Measurements from ENCODE around the gene SMYD2. TPM values are rescaled to one million over a fixed set of nuclear protein-coding genes. Genes with fewer than 3 reads are reported as not detected.
"Not testable (repeated sequence)": the region's sequence is repeated elsewhere in the genome, so short reads cannot be mapped to it uniquely, and the experiment has no call there.

SMYD2 gene
- total and polyA plus RNA-seq, 2 donors: 39.9 to 45.0 TPM

DNA sequence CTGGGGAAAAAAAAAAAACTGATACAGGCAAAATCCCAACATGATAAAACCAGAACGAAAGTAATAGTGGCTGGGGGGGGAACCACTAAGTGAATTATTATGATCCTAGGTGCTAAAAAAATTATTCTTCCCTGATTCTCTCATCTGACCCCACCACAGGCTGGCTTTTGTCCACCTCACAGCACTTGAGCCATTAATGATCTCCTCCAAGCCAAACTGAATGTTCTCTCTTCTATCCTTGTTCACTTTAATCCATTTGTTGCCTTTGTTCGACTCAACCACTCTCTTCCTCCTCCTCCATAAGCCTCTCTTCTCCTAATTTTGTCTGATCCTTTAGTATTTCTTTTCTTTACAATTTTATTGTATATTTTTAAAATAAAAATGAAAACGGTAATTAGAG is 16.0 kb upstream of the SMYD2 start:
- Histone ChIP-seq H3K36me3 (ENCODE audit: control insufficient read depth in 2 of 2, insufficient read depth in 2 of 2, low read length in 1 of 2) (no peaks in the 10 kb centered on the region), H3K4me1 (ENCODE audit: control insufficient read depth in 2 of 2, insufficient read depth in 2 of 2, low read length in 2 of 2) (no peaks in the 10 kb centered on the region), H3K9me3 (ENCODE audit: control insufficient read depth in 2 of 2, insufficient read depth in 1 of 2, low read length in 1 of 2) (no peaks in the 10 kb centered on the region), H3K4me3 (ENCODE audit: low read length in 2 of 2) (no peak overlapping the region), H3K27ac (ENCODE audit: low read depth in 1 of 2, low read length in 1 of 2) (no peak overlapping the region), H3K27me3 (ENCODE audit: control insufficient read depth in 2 of 2, insufficient read depth in 1 of 2, low read length in 1 of 2) (peaks cover 6 to 30% of the 10 kb centered on the region in 2 donors)
- DNase-seq (ENCODE audit: low read depth in 6 of 9, low spot score in 9 of 9): no peak
- 89% methylated on average over 3 of the region's 3 CpGs for WGBS

DNA sequence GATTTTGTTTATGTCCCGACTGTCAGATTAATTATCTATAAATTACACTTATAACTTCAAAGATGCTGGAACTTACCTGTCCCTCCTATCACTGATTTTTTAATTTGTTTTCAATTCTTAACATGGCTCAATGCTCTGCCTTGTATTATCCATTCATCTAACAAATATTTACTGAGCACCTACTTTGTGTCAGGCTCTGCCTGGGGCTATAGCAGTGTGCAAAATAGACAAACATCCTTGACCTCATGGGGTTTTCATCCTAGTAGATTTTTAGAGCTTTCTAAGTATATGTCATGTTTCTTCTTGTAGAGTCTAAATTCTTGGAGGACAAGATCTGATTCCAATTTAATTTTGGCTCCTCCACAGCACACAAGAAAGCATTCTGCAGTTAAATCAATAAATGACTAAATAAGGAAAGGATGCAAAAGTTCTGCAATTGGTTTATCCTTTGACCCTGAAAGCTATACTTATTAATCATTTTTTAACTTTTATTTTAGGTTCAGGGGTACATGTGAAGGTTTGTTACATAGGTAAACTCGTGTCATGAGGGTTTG is 10.8 kb upstream of the SMYD2 start:
- H3K36me3 ChIP-seq (ENCODE audit: control insufficient read depth in 2 of 2, insufficient read depth in 2 of 2, low read length in 1 of 2): no peaks in the 10 kb centered on the region
- no peaks in the 10 kb centered on the region for H3K9me3 ChIP-seq (ENCODE audit: control insufficient read depth in 2 of 2, insufficient read depth in 1 of 2, low read length in 1 of 2)
- no peak for DNase-seq (ENCODE audit: low read depth in 6 of 9, low spot score in 9 of 9)
- H3K27ac ChIP-seq (ENCODE audit: low read depth in 1 of 2, low read length in 1 of 2): no peak overlapping the region
- H3K27me3 ChIP-seq (ENCODE audit: control insufficient read depth in 2 of 2, insufficient read depth in 1 of 2, low read length in 1 of 2): peaks cover 0 to 5% of the 10 kb centered on the region in 2 donors
- H3K4me1 ChIP-seq (ENCODE audit: control insufficient read depth in 2 of 2, insufficient read depth in 2 of 2, low read length in 2 of 2): no peaks in the 10 kb centered on the region
- no peak overlapping the region for H3K4me3 ChIP-seq (ENCODE audit: low read length in 2 of 2)
- WGBS: 70% methylated on average over 2 of the region's 2 CpGs

DNA sequence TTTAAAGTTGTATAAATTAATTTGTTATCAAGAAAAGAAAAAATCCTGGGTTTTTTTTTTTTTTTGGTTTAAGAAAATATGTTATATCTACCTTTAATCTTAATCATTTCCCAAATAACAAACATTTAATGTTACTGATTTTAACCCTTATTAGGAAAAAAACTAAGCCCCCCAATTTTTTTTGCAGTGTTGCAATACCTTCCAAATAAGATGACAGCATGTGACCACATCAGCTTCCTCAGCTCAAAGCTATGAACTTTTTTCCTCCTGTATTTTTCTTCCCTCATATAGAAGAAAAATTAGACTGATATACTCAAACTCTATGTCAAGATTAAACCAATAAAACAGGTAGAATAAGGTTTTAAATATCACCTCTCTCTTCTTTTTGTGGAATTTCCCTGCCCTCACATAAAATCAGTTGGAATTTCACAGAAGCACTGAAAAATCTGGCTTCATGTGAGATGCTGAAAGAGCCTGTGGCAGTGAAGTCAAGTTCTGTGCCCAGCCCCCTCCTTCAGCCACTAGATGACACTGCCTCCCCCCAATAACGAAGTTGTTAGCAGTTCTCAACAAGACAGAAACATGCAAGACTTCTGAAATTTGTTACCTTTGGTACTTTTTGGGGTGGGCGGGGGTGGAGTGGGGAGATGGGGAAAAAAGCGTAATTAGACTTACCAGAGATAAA is 9.6 kb upstream of the SMYD2 start:
- peak in 1 of 9 donors; percentile 26 for DNase-seq (ENCODE audit: low read depth in 6 of 9, low spot score in 9 of 9)
- no peak overlapping the region for H3K4me3 ChIP-seq (ENCODE audit: low read length in 2 of 2)
- 62% methylated on average over 3 of the region's 3 CpGs for WGBS
- H3K36me3 ChIP-seq (ENCODE audit: control insufficient read depth in 2 of 2, insufficient read depth in 2 of 2, low read length in 1 of 2): no peaks in the 10 kb centered on the region
- peaks cover 0 to 3% of the 10 kb centered on the region in 2 donors for H3K27me3 ChIP-seq (ENCODE audit: control insufficient read depth in 2 of 2, insufficient read depth in 1 of 2, low read length in 1 of 2)
- H3K27ac ChIP-seq (ENCODE audit: low read depth in 1 of 2, low read length in 1 of 2): no peak overlapping the region
- H3K4me1 ChIP-seq (ENCODE audit: control insufficient read depth in 2 of 2, insufficient read depth in 2 of 2, low read length in 2 of 2): no peaks in the 10 kb centered on the region
- H3K9me3 ChIP-seq (ENCODE audit: control insufficient read depth in 2 of 2, insufficient read depth in 1 of 2, low read length in 1 of 2): no peaks in the 10 kb centered on the region

DNA sequence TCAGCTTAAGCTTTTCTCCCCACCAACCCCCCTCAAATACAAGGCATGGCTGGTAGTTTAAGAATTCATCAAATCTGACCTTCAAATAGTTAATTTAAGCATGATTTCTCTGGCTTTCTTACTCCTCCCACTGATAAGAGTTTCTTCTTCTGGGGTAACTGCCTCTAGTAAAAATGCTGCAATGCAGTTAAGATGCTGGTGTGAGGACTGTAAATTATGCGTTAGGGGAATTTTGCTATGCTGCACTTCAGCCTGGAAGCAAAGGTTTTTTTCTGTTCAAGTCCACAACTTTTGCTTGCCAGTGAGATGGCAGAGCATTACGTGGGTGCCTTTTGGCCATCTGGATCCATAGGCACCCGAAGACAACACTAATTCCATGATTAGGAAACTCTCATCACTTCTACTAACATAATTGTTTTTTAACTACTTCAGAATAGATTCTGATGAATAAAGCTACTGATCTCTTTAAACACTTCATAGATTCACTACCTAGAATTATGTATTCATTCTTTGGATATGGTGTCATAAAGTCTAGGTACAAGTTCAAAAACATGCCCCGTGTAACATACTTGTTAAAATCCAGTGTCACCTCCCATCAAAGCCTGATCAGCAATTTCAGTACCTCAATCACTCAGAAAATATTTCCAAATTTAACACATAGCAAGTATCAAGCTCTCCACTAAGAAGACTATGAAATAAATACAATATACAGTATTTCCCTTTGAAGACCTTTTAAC is 8.8 kb upstream of the SMYD2 start:
- H3K4me1 ChIP-seq (ENCODE audit: control insufficient read depth in 2 of 2, insufficient read depth in 2 of 2, low read length in 2 of 2): no peaks in the 10 kb centered on the region
- no peak overlapping the region for H3K4me3 ChIP-seq (ENCODE audit: low read length in 2 of 2)
- H3K27ac ChIP-seq (ENCODE audit: low read depth in 1 of 2, low read length in 1 of 2): no peak overlapping the region
- peaks cover 0 to 1% of the 10 kb centered on the region in 2 donors for H3K27me3 ChIP-seq (ENCODE audit: control insufficient read depth in 2 of 2, insufficient read depth in 1 of 2, low read length in 1 of 2)
- H3K9me3 ChIP-seq (ENCODE audit: control insufficient read depth in 2 of 2, insufficient read depth in 1 of 2, low read length in 1 of 2): no peaks in the 10 kb centered on the region
- H3K36me3 ChIP-seq (ENCODE audit: control insufficient read depth in 2 of 2, insufficient read depth in 2 of 2, low read length in 1 of 2): no peaks in the 10 kb centered on the region
- DNase-seq (ENCODE audit: low read depth in 6 of 9, low spot score in 9 of 9): no peak
- 87% methylated on average over 4 of the region's 4 CpGs for WGBS

DNA sequence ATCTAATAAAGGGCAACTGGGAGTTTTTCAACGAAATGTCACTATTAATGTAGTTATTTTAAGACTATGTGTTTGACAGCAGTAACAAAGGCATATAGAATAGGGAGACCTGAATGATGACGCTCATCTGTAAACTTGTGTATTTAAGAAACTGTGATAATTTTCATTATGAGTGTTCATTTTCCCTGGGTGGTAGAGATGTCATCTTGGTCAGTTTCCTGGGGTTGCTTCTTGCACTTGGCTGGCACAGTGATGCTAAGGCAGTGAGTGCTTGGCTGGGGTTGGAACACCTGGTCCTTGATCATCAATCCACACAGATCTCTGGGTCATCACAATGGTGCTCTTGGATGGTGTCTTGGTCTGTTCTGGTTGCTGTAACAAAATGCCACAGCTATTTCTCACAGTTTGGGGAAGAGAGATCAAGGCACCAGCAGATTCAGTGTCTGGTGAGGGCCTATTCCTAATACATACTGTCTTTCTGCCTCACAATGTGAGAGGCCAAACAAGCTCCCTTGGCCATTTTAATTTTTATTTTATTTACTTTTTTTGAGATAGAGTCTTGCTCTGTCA is 7.9 kb upstream of the SMYD2 start:
- Histone ChIP-seq H3K4me3 (ENCODE audit: low read length in 2 of 2) (no peak overlapping the region), H3K27me3 (ENCODE audit: control insufficient read depth in 2 of 2, insufficient read depth in 1 of 2, low read length in 1 of 2) (no peaks in the 10 kb centered on the region), H3K27ac (ENCODE audit: low read depth in 1 of 2, low read length in 1 of 2) (no peak overlapping the region), H3K9me3 (ENCODE audit: control insufficient read depth in 2 of 2, insufficient read depth in 1 of 2, low read length in 1 of 2) (no peaks in the 10 kb centered on the region), H3K4me1 (ENCODE audit: control insufficient read depth in 2 of 2, insufficient read depth in 2 of 2, low read length in 2 of 2) (no peaks in the 10 kb centered on the region), H3K36me3 (ENCODE audit: control insufficient read depth in 2 of 2, insufficient read depth in 2 of 2, low read length in 1 of 2) (no peaks in the 10 kb centered on the region)
- DNase-seq (ENCODE audit: low read depth in 6 of 9, low spot score in 9 of 9): no peak
- WGBS: 97% methylated on average over 2 of the region's 2 CpGs

DNA sequence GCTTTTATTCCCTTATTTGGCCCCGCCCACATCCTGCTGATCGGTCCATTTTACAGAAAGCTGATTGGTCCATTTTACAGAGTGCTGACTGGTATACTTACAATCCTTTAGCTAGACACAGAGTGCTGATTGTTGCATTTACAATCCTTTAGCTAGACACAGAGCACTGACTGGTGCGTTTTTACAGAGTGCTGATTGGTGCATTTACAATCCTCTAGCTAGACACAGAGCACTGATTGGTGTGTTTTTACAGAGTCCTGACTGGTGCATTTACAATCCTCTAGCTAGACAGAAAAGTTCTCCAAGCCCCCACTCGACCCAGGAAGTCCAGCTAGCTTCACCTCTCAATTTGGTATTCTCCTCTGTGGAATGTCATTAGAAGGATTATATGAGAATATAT is 5.3 kb upstream of the SMYD2 start:
- not testable (repeated sequence) for H3K4me3 ChIP-seq (ENCODE audit: low read length in 2 of 2); H3K27me3 ChIP-seq (ENCODE audit: control insufficient read depth in 2 of 2, insufficient read depth in 1 of 2, low read length in 1 of 2); H3K36me3 ChIP-seq (ENCODE audit: control insufficient read depth in 2 of 2, insufficient read depth in 2 of 2, low read length in 1 of 2); DNase-seq (ENCODE audit: low read depth in 6 of 9, low spot score in 9 of 9); H3K9me3 ChIP-seq (ENCODE audit: control insufficient read depth in 2 of 2, insufficient read depth in 1 of 2, low read length in 1 of 2); H3K27ac ChIP-seq (ENCODE audit: low read depth in 1 of 2, low read length in 1 of 2)
- WGBS: 95% methylated on average over 4 of the region's 4 CpGs
- H3K4me1 ChIP-seq (ENCODE audit: control insufficient read depth in 2 of 2, insufficient read depth in 2 of 2, low read length in 2 of 2): peaks cover 5 to 14% of the 10 kb centered on the region in 2 donors

DNA sequence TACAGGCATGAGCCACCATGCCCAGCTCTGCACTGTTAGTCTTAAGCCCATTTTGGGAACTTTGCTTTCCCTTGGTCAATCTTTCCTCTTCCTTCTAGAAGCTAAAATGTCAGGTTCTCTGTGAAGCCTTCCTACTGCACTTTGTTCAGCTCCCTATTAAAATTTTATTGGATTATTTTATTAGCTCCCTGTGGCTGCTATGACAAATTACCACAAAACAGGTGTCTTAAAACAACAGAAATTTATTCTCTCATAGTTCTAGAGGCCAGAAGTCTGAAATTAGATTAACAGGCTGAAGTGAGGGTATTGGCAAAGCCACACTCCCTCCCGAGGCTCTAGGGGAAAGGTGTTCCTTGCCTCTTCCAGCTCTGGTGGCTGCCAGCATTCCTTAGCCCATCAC is 4.2 kb upstream of the SMYD2 start:
- 96% methylated on average over 1 of the region's 1 CpG for WGBS
- no peak overlapping the region for H3K4me3 ChIP-seq (ENCODE audit: low read length in 2 of 2)
- H3K27me3 ChIP-seq (ENCODE audit: control insufficient read depth in 2 of 2, insufficient read depth in 1 of 2, low read length in 1 of 2): no peaks in the 10 kb centered on the region
- no peaks in the 10 kb centered on the region for H3K36me3 ChIP-seq (ENCODE audit: control insufficient read depth in 2 of 2, insufficient read depth in 2 of 2, low read length in 1 of 2)
- DNase-seq (ENCODE audit: low read depth in 6 of 9, low spot score in 9 of 9): no peak
- no peaks in the 10 kb centered on the region for H3K9me3 ChIP-seq (ENCODE audit: control insufficient read depth in 2 of 2, insufficient read depth in 1 of 2, low read length in 1 of 2)
- H3K4me1 ChIP-seq (ENCODE audit: control insufficient read depth in 2 of 2, insufficient read depth in 2 of 2, low read length in 2 of 2): peaks cover 8 to 18% of the 10 kb centered on the region in 2 donors
- H3K27ac ChIP-seq (ENCODE audit: low read depth in 1 of 2, low read length in 1 of 2): no peak overlapping the region

DNA sequence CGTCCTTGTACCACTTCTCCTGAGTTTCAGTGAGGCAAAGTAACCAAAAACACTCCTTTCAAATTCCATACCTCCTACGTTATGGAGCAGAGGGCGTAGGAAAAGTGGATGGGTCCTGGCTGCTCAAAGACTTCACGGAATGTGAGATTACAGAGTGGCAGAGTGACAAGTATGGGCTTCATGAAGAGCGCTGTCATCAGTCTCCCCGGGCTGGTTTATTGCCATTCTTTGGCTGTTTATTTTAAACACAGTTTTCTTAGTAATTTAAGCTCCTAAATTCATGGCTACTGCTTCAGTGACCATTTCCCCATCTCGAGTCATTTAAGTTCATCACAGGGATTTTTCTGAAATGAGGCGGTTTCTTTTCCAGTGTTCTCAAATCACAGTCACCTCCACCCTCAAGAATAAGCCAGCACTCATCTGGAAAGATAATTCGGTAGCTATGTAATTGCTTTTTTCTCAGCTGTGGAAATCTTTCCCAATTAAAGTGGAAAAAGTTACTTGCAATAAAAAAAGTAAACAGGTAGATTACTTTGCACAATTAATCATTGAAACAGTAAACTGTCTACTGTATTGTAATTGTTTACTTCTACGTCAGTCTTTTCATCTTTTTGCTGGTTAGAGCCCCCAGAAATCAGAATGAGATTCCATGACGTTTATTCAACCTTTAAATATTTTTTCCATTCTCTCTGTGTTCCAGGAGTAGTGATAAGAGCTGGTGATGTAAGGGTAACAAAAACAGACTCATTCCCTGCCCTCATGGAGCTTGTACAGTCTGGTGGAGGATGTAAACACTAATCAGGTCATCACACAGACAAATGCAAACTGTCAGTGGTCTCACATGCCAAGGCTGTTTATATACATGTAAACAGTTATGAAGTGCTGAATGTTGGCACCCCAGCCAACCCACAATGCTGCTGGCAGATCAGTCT is 3.0 kb upstream of the SMYD2 start:
- DNase-seq (ENCODE audit: low read depth in 6 of 9, low spot score in 9 of 9): peak in 1 of 9 donors; percentile 9
- H3K4me3 ChIP-seq (ENCODE audit: low read length in 2 of 2): no peak overlapping the region
- no peaks in the 10 kb centered on the region for H3K27me3 ChIP-seq (ENCODE audit: control insufficient read depth in 2 of 2, insufficient read depth in 1 of 2, low read length in 1 of 2)
- peak overlapping the region in 1 of 2 donors; percentile 23 for H3K27ac ChIP-seq (ENCODE audit: low read depth in 1 of 2, low read length in 1 of 2)
- no peaks in the 10 kb centered on the region for H3K36me3 ChIP-seq (ENCODE audit: control insufficient read depth in 2 of 2, insufficient read depth in 2 of 2, low read length in 1 of 2)
- H3K9me3 ChIP-seq (ENCODE audit: control insufficient read depth in 2 of 2, insufficient read depth in 1 of 2, low read length in 1 of 2): no peaks in the 10 kb centered on the region
- peaks cover 13 to 27% of the 10 kb centered on the region in 2 donors for H3K4me1 ChIP-seq (ENCODE audit: control insufficient read depth in 2 of 2, insufficient read depth in 2 of 2, low read length in 2 of 2)
- 95% methylated on average over 11 of the region's 11 CpGs for WGBS
